Upper lobe of left lung (tissue), 6 donors: Measurements from ENCODE around the gene GRAMD4. TPM values are rescaled to one million over a fixed set of nuclear protein-coding genes. Genes with fewer than 3 reads are reported as not detected.

Experiments
- ATAC-seq, 2 donors: fragments of 200-7000 bp; cut with Tn5 transposase; one replicate each; pipeline ENCODE4 v1.9.1; 2022; ENCODE audit warnings: mild to moderate bottlenecking in 2 of 2, moderate library complexity in 2 of 2; ENCODE audit not compliant: low FRiP score in 2 of 2
- DNase-seq, 2 donors: peaks; one replicate each; pipeline ENCODE4 v3.0.0-alpha.2; 2019 to 2020
- H3K27ac ChIP-seq, 4 donors: fragments of 200-600 bp; sonication (generic); one replicate each; pipeline ENCODE4 v1.5.1; 2016 to 2019
- H3K27me3 ChIP-seq, 4 donors: fragments of 200-600 bp; sonication (generic); one replicate each; pipeline ENCODE4 v1.5.1; 2017 to 2019
- H3K36me3 ChIP-seq, 4 donors: fragments of 200-600 bp; sonication (generic); one replicate each; pipeline ENCODE4 v1.5.1; 2016 to 2019
- H3K4me1 ChIP-seq, 4 donors: fragments of 200-600 bp; sonication (generic); one replicate each; pipeline ENCODE4 v1.5.1; 2018 to 2019
- H3K4me3 ChIP-seq, 4 donors: fragments of 200-600 bp; sonication (generic); one replicate each; pipeline ENCODE4 v1.5.1; 2017 to 2019; ENCODE audit warnings: mild to moderate bottlenecking in 2 of 4, moderate library complexity in 1 of 4
- H3K9me3 ChIP-seq, 4 donors: fragments of 200-600 bp; sonication (generic); one replicate each; pipeline ENCODE4 v1.5.1; 2018 to 2019
- EP300 ChIP-seq, 4 donors: sonication (generic); formaldehyde crosslinking; IDR thresholded peaks; one replicate each; pipeline ENCODE4 v1.5.1; 2017; ENCODE audit warnings: antibody characterized with exemption in 4 of 4, control low read depth in 2 of 4
- POLR2A ChIP-seq, 4 donors: fragments of 450-650 bp; IDR thresholded peaks; one replicate each; pipeline ENCODE4 v1.5.1; 2016 to 2017; ENCODE audit warnings: antibody characterized with exemption in 4 of 4, mild to moderate bottlenecking in 2 of 4
- POLR2AphosphoS5 ChIP-seq, 2 donors: sonication (generic); formaldehyde crosslinking; IDR thresholded peaks; one replicate each; pipeline ENCODE4 v1.5.1; 2017; ENCODE audit warnings: antibody characterized with exemption in 2 of 2
- WGBS, 2 donors: methylation state at CpG; one replicate each; pipeline ENCODE4 v1.1.5; 2017 to 2018; 5-methylcytosine and 5-hydroxymethylcytosine counted together
- total RNA-seq, 6 donors: library from RNA; depleted of rRNA in 4 of 6; stranded (reverse); fragments of >200 nt in 4 of 6; gene quantifications; one replicate each; pipeline versions ENCODE4 v1.1.0 to v1.2.1, GENCODE V29; 2016 to 2021
- TF ChIP-seq, protein P1 (sequence below), 6 experiments: fragments of 450-650 bp in 4 of 6; fragments of 200-600 bp in 2 of 6; sonication (generic) in 2 of 6; IDR thresholded peaks; one replicate each; pipeline ENCODE4 v1.5.1; 2016 to 2019; ENCODE audit warnings: antibody characterized with exemption in 6 of 6
- donor health status: DM: no; HTN: no; CAD: no; lungs with moderate emphysema.
- donor health status: DM: no; HTN: yes; CAD: no; lungs with severe emphysema.

Gene GRAMD4
- total RNA-seq, 6 donors from 2014 or later, result 59.8 to 302 (median 104) TPM

DNA sequence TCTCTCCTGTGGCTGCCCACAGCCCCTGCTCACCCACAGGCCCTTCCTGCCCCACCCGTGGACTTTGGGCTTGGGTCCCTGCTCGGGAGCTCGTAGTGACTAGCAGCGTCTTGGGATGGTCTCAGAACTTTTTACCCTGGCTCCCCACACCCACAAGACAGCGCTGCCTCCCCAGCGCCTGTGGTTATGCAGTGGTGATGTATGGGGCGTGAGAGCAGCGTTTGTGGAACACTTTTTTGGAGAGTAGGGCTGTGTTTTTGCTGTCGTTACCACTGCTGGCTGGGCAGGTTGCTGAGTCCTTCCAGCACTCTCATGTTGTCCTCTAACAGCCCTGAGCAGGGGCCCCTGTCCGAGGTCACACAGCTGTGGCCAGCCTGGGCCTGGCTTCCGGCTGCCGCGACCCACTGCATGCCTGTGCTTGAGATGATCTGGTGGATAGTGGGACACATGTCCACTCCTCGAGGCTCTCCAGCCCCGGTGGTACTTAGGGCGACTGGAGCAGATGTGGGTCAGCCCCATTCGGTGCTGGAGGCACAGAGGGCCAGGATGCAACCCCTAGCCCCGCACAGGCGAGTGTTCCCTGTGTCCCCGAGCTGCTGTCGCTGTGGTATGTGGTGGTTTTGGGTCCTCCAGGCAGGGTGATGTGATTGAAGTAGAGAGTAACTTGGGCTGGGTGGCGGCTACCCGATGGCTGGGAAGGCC, 7.1 kb upstream of the GRAMD4 start:
- no peak for TF ChIP-seq POLR2A (IDR thresholded peaks at IDR 0.05)
- TF ChIP-seq POLR2AphosphoS5 (IDR thresholded peaks at IDR 0.05), result no peak
- TF ChIP-seq, protein P1, sequence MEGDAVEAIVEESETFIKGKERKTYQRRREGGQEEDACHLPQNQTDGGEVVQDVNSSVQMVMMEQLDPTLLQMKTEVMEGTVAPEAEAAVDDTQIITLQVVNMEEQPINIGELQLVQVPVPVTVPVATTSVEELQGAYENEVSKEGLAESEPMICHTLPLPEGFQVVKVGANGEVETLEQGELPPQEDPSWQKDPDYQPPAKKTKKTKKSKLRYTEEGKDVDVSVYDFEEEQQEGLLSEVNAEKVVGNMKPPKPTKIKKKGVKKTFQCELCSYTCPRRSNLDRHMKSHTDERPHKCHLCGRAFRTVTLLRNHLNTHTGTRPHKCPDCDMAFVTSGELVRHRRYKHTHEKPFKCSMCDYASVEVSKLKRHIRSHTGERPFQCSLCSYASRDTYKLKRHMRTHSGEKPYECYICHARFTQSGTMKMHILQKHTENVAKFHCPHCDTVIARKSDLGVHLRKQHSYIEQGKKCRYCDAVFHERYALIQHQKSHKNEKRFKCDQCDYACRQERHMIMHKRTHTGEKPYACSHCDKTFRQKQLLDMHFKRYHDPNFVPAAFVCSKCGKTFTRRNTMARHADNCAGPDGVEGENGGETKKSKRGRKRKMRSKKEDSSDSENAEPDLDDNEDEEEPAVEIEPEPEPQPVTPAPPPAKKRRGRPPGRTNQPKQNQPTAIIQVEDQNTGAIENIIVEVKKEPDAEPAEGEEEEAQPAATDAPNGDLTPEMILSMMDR (IDR thresholded peaks at IDR 0.05), result no peak
- TF ChIP-seq EP300 (IDR thresholded peaks at IDR 0.05), result no peak
- WGBS, 2 donors, result 43 to 46% methylated on average over 9 to 15 of the region's 23 CpGs
- H3K27me3 ChIP-seq, result no peaks in the 10 kb centered on the region
- H3K9me3 ChIP-seq, result no peaks in the 10 kb centered on the region
- peak overlapping the region in 1 of 4 donors; percentile 15 for H3K4me3 ChIP-seq
- H3K36me3 ChIP-seq, result no peaks in the 10 kb centered on the region
- DNase-seq (peak in 1 of 2 donors; percentile 70), ATAC-seq (peak; percentile 30 to 39)
- peak overlapping the region in 2 of 4 donors; percentile 14 to 46 for H3K27ac ChIP-seq
- H3K4me1 ChIP-seq, result peaks cover 8 to 35% (median 31%) of the 10 kb centered on the region in 4 donors

- H3K9me3 ChIP-seq, result no peaks in the 10 kb centered on the region
- peak overlapping the region in 3 of 4 donors; percentile 12 to 15 (median 15) for H3K4me3 ChIP-seq
- ATAC-seq (peak; percentile 17 to 18), DNase-seq (no peak)
- H3K27ac ChIP-seq, result peak overlapping the region in 2 of 4 donors; percentile 14 to 46
- H3K4me1 ChIP-seq, result peaks cover 13 to 41% (median 35%) of the 10 kb centered on the region in 4 donors
- no peaks in the 10 kb centered on the region for H3K36me3 ChIP-seq
- 56 to 63% methylated on average over 8 to 11 of the region's 13 CpGs for WGBS, 2 donors
- H3K27me3 ChIP-seq, result no peaks in the 10 kb centered on the region
- TF ChIP-seq EP300 (IDR thresholded peaks at IDR 0.05), result no peak
- TF ChIP-seq POLR2AphosphoS5 (IDR thresholded peaks at IDR 0.05), result no peak
- no peak for TF ChIP-seq POLR2A (IDR thresholded peaks at IDR 0.05)
- TF ChIP-seq, protein P1 (IDR thresholded peaks at IDR 0.05), result no peak
These were observed 6.6 kb upstream of the GRAMD4 start for GRCh38 chr22:46613606-46614021.

GRCh38 chr22:46614025-46614931, 5.9 kb upstream of the GRAMD4 start:
- peak overlapping the region in 1 of 4 donors; percentile 14 for H3K27ac ChIP-seq
- WGBS, 2 donors, result 66 to 83% methylated on average over 25 to 31 of the region's 31 CpGs
- no peaks in the 10 kb centered on the region for H3K9me3 ChIP-seq
- H3K4me3 ChIP-seq, result peak overlapping the region in 3 of 4 donors; percentile 12 to 15 (median 15)
- DNase-seq (peak in 1 of 2 donors; percentile 84), ATAC-seq (no peak)
- H3K27me3 ChIP-seq, result no peaks in the 10 kb centered on the region
- no peaks in the 10 kb centered on the region for H3K36me3 ChIP-seq
- peaks cover 15 to 47% (median 41%) of the 10 kb centered on the region in 4 donors for H3K4me1 ChIP-seq
- TF ChIP-seq, protein P1 (IDR thresholded peaks at IDR 0.05), result no peak
- TF ChIP-seq POLR2AphosphoS5 (IDR thresholded peaks at IDR 0.05), result peak in 1 of 2 donors; percentile 11

GRCh38 chr22:46617207-46617985, 2.8 kb upstream of the GRAMD4 start:
- H3K36me3 ChIP-seq, result no peaks in the 10 kb centered on the region
- peak in 1 of 2 donors; percentile 2 for ATAC-seq
- no peaks in the 10 kb centered on the region for H3K9me3 ChIP-seq

More at GRCh38 chr22:46617207-46617985, 2.8 kb upstream of the GRAMD4 start:
- no peaks in the 10 kb centered on the region for H3K27me3 ChIP-seq
- WGBS, 2 donors, result 77 to 86% methylated on average over 8 to 18 of the region's 18 CpGs
- no peak overlapping the region for H3K27ac ChIP-seq
- TF ChIP-seq POLR2AphosphoS5 (IDR thresholded peaks at IDR 0.05) (no peak), EP300 (IDR thresholded peaks at IDR 0.05) (no peak)
- no peak overlapping the region for H3K4me3 ChIP-seq
- DNase-seq, result peak in 1 of 2 donors; percentile 55
- peaks cover 24 to 53% (median 42%) of the 10 kb centered on the region in 4 donors for H3K4me1 ChIP-seq
